Erythroblast (primary cell): ENCODE data around the gene TGFBR2.

Experiments
- GATA1 ChIP-seq: IDR thresholded peaks from 2 replicates; pipeline ENCODE4 v1.6.1; 2011; ENCODE audit warnings: low read depth, mild to moderate bottlenecking, control low read depth, low read length, moderate library complexity
- POLR2A ChIP-seq: IDR thresholded peaks from 2 replicates; pipeline ENCODE4 v1.6.1; 2011; ENCODE audit warnings: mild to moderate bottlenecking, low read length

- TF ChIP-seq POLR2A (no peak), GATA1 (no peak)
Measured at GRCh38 chr3:30581982-30582381, 24.4 kb upstream of the TGFBR2 start.
